HEK293 (cell line): ENCODE measurements around the gene CYB561A3.

Experiments
- CTCF ChIA-PET: fragments of 350-600 bp; formaldehyde crosslinking; extraction: SDS; loops from one replicate; lab custom pipeline; 2021; ENCODE audit warnings: antibody characterized with exemption; lab: Yijun Ruan, JAX
- POLR2A ChIA-PET: fragments of 300-600 bp; formaldehyde crosslinking; extraction: SDS; loops from one replicate; lab custom pipeline; 2020; ENCODE audit warnings: antibody characterized with exemption, inconsistent platforms; lab: Yijun Ruan, JAX
- H3K27ac ChIP-seq: fragments of 200-500 bp; sonication (Bioruptor generic); 2 replicates; pipeline ENCODE4 v1.5.1; 2014; ENCODE audit warnings: low read depth, low read length, control low read depth, inconsistent platforms; ENCODE audit errors: extremely low read depth
- H3K36me3 ChIP-seq, 2 experiments: fragments of 200-500 bp in 1 of 2; sonication (Bioruptor generic) in 1 of 2; 1 replicate in 1 of 2; 2 replicates in 1 of 2; pipeline ENCODE4 v1.5.1; 2014 to 2017; ENCODE audit warnings: inconsistent platforms in 2 of 2, low read length in 2 of 2; ENCODE audit not compliant: control insufficient read depth in 2 of 2, insufficient read depth in 1 of 2
- H3K4me1 ChIP-seq: fragments of 200-500 bp; sonication (Bioruptor generic); 2 replicates; pipeline ENCODE4 v1.5.1; 2014; ENCODE audit warnings: mild to moderate bottlenecking, low read length, inconsistent platforms; ENCODE audit not compliant: control insufficient read depth, insufficient read depth
- H3K4me3 ChIP-seq: 2 replicates; pipeline ENCODE4 v1.5.1; 2011; ENCODE audit warnings: low read depth, mild to moderate bottlenecking, control low read depth, low read length, moderate library complexity
- H3K9me3 ChIP-seq: fragments of 200-500 bp; sonication (Bioruptor generic); 2 replicates; pipeline ENCODE4 v1.5.1; 2014; ENCODE audit warnings: low read depth, low read length, inconsistent platforms; ENCODE audit not compliant: control insufficient read depth, insufficient read depth
- BCL11B ChIP-seq: fragments of 450-650 bp; formaldehyde crosslinking; IDR thresholded peaks from 2 replicates; pipeline ENCODE4 v1.5.1; 2016; ENCODE audit warnings: low read depth, missing biosample characterization, missing genetic modification characterization
- MEIS1 ChIP-seq: sonication (generic); formaldehyde crosslinking; IDR thresholded peaks from 2 replicates; pipeline ENCODE4 v1.8.1; 2022; ENCODE audit warnings: missing genetic modification reagents, mild to moderate bottlenecking, borderline replicate concordance
- PRDM2 ChIP-seq: fragments of 450-650 bp; formaldehyde crosslinking; IDR thresholded peaks from 2 replicates; pipeline ENCODE4 v1.5.1; 2016; ENCODE audit warnings: missing biosample characterization, missing genetic modification characterization, borderline replicate concordance
- SCRT2 ChIP-seq: fragments of 450-650 bp; formaldehyde crosslinking; IDR thresholded peaks from 2 replicates; pipeline ENCODE4 v1.5.1; 2016; ENCODE audit warnings: missing biosample characterization, missing genetic modification characterization
- YY1 ChIP-seq: fragments of 450-650 bp; formaldehyde crosslinking; IDR thresholded peaks from 2 replicates; pipeline ENCODE4 v1.5.1; 2018; ENCODE audit warnings: missing biosample characterization, missing genetic modification characterization
- ZBTB1 ChIP-seq: fragments of 450-650 bp; formaldehyde crosslinking; IDR thresholded peaks from 2 replicates; pipeline ENCODE4 v1.5.1; 2016; ENCODE audit warnings: missing biosample characterization, missing genetic modification characterization
- ZNF112 ChIP-seq: fragments of 450-650 bp; formaldehyde crosslinking; IDR thresholded peaks from 2 replicates; pipeline ENCODE4 v1.5.0; 2017; ENCODE audit warnings: missing biosample characterization, missing genetic modification characterization
- ZNF140 ChIP-seq: fragments of 450-650 bp; formaldehyde crosslinking; IDR thresholded peaks from 2 replicates; pipeline ENCODE4 v1.5.1; 2016; ENCODE audit warnings: missing biosample characterization, missing genetic modification characterization
- ZNF16 ChIP-seq: fragments of 450-650 bp; formaldehyde crosslinking; IDR thresholded peaks from 2 replicates; pipeline ENCODE4 v1.5.1; 2016; ENCODE audit warnings: low read depth, missing biosample characterization, missing genetic modification characterization
- ZNF18 ChIP-seq: fragments of 450-650 bp; formaldehyde crosslinking; IDR thresholded peaks from 2 replicates; pipeline ENCODE4 v1.5.1; 2016; ENCODE audit warnings: missing biosample characterization, missing genetic modification characterization
- ZNF280D ChIP-seq: fragments of 450-650 bp; formaldehyde crosslinking; IDR thresholded peaks from 2 replicates; pipeline ENCODE4 v1.5.1; 2016; ENCODE audit warnings: missing biosample characterization, missing genetic modification characterization
- ZNF423 ChIP-seq: fragments of 450-650 bp; formaldehyde crosslinking; IDR thresholded peaks from 2 replicates; pipeline ENCODE4 v1.5.1; 2016; ENCODE audit warnings: missing biosample characterization, missing genetic modification characterization
- ZNF426 ChIP-seq: fragments of 450-650 bp; formaldehyde crosslinking; IDR thresholded peaks from 2 replicates; pipeline ENCODE4 v1.5.1; 2017; ENCODE audit warnings: missing biosample characterization, missing genetic modification characterization, mild to moderate bottlenecking, inconsistent platforms, moderate library complexity
- ZNF514 ChIP-seq: fragments of 450-650 bp; formaldehyde crosslinking; IDR thresholded peaks from 2 replicates; pipeline ENCODE4 v1.5.1; 2016; ENCODE audit warnings: missing biosample characterization, missing genetic modification characterization
- ZNF558 ChIP-seq: fragments of 450-650 bp; formaldehyde crosslinking; IDR thresholded peaks from 2 replicates; pipeline ENCODE4 v1.5.1; 2016; ENCODE audit warnings: missing biosample characterization, missing genetic modification characterization
- ZNF571 ChIP-seq: fragments of 450-650 bp; formaldehyde crosslinking; IDR thresholded peaks from 2 replicates; pipeline ENCODE4 v1.5.0; 2017; ENCODE audit warnings: missing biosample characterization, missing genetic modification characterization
- ZNF596 ChIP-seq: fragments of 450-650 bp; IDR thresholded peaks from 2 replicates; pipeline ENCODE4 v1.5.0; 2018; ENCODE audit warnings: missing biosample characterization, mild to moderate bottlenecking, missing genetic modification characterization, moderate library complexity
- ZNF645 ChIP-seq: fragments of 450-650 bp; formaldehyde crosslinking; IDR thresholded peaks from 2 replicates; pipeline ENCODE4; 2016; ENCODE audit warnings: missing biosample characterization, missing genetic modification characterization
- ZNF664 ChIP-seq: fragments of 450-650 bp; formaldehyde crosslinking; IDR thresholded peaks from 2 replicates; pipeline ENCODE4 v1.5.1; 2016; ENCODE audit warnings: missing biosample characterization, missing genetic modification characterization
- ZNF704 ChIP-seq: fragments of 450-650 bp; formaldehyde crosslinking; IDR thresholded peaks from 2 replicates; pipeline ENCODE4 v1.5.1; 2016; ENCODE audit warnings: missing biosample characterization, missing genetic modification characterization

Gene CYB561A3

GRCh38 chr11:61315260-61315659, 46.4 kb downstream of the CYB561A3 start:
- H3K4me1 ChIP-seq: no peaks in the 10 kb centered on the region
- H3K9me3 ChIP-seq: no peaks in the 10 kb centered on the region
- TF ChIP-seq ZNF596 (tag by site-specific recombination) (no peak), ZNF18 (tag by site-specific recombination) (no peak), ZNF112 (tag by site-specific recombination) (no peak), ZBTB1 (tag by site-specific recombination) (no peak), ZNF16 (tag by site-specific recombination) (no peak), BCL11B (tag by site-specific recombination) (no peak), YY1 (no peak), ZNF645 (tag by site-specific recombination) (no peak), ZNF664 (no peak)
- H3K4me3 ChIP-seq: no peak overlapping the region
- ChIA-PET POLR2A (interaction anchor here (0.7 to 0.8 kb wide), 2 partner anchors 16 to 20 kb away, joined by 3 to 7 read pairs; partner anchors contain the start of gene VWCE), CTCF (interaction anchor here (0.8 to 2.2 kb wide), 3 partner anchors 21 to 61 kb away, joined by 3 to 11 read pairs (median 4); no protein-coding TSS in a partner anchor)
- H3K27ac ChIP-seq: no peak overlapping the region
- peaks cover 21 to 93% of the 10 kb centered on the region in 2 experiments for H3K36me3 ChIP-seq

GRCh38 chr11:61310749-61311148, 50.9 kb downstream of the CYB561A3 start:
- H3K4me1 ChIP-seq: no peaks in the 10 kb centered on the region
- no peaks in the 10 kb centered on the region for H3K9me3 ChIP-seq
- ChIA-PET POLR2A (no interaction called here), CTCF (interaction anchor here (0.7 kb wide), 2 partner anchors 11 to 820 kb away, joined by 3 read pairs; no protein-coding TSS in a partner anchor)
- H3K36me3 ChIP-seq: peaks cover 23 to 100% of the 10 kb centered on the region in 2 experiments
- no peak overlapping the region for H3K27ac ChIP-seq
- TF ChIP-seq SCRT2: no peak
- no peak for TF ChIP-seq ZNF140 (tag by site-specific recombination)
- TF ChIP-seq ZNF280D (tag by site-specific recombination): no peak
- no peak for TF ChIP-seq MEIS1
- no peak for TF ChIP-seq ZNF423 (tag by site-specific recombination)
- TF ChIP-seq ZNF558 (tag by site-specific recombination): no peak
- no peak for TF ChIP-seq ZNF514 (tag by site-specific recombination)
- H3K4me3 ChIP-seq: no peak overlapping the region

GRCh38 chr11:61309739-61310138, 51.9 kb downstream of the CYB561A3 start:
- ChIA-PET POLR2A (no interaction called here), CTCF (interaction anchor here (0.6 to 0.7 kb wide), 2 partner anchors 27 to 544 kb away, joined by 3 to 4 read pairs; no protein-coding TSS in a partner anchor)
- no peaks in the 10 kb centered on the region for H3K9me3 ChIP-seq
- no peaks in the 10 kb centered on the region for H3K4me1 ChIP-seq
- peaks cover 25 to 100% of the 10 kb centered on the region in 2 experiments for H3K36me3 ChIP-seq
- H3K27ac ChIP-seq: no peak overlapping the region
- no peak overlapping the region for H3K4me3 ChIP-seq
- TF ChIP-seq ZNF571 (tag by site-specific recombination) (no peak), PRDM2 (tag by site-specific recombination) (no peak), ZNF704 (tag by site-specific recombination) (no peak), ZNF426 (tag by site-specific recombination) (no peak)
